ENCODE measurements around the gene PTPN1. TPM values are rescaled to one million over a fixed set of nuclear protein-coding genes. Genes with fewer than 3 reads are reported as not detected.

Gene PTPN1
- total RNA-seq, 1 donor from 2014 or later = 38.1 TPM

DNA sequence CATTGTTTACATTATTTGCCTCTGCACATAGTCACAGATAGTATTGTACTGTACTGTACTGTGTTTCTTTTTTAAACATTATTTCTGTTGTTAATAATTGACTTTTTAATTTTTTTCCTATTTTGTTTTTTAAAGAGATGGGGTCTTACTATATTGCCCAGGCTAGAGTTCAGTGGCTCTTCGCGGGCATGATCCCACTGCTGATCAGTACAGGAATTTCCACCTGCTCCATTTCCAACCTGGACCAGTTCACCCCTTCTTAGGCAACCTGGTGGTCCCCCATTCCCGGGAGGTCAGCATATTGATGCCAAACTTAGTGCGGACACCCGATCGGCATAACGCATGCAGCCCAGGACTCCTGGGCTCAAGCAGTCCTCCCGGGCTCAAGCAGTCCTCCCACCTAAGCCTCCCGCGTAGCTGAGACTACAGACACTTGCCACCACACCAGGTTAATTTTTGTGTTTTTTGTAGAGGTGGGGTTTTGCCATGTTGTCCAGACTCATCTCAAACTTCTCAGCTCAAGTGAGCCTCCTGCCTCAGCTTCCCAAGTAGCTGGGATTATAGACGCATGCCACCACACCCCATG lies 47.5 kb downstream of the PTPN1 start:
- Histone ChIP-seq H3K4me1 (no peaks in the 10 kb centered on the region), H3F3A (ENCODE audit: low read depth) (no peaks in the 10 kb centered on the region), H2AFZ (replicated peaks) (no peak overlapping the region), H3K9me3 (ENCODE audit: low read depth) (no peaks in the 10 kb centered on the region), H3K4me3 (no peak overlapping the region), H3K27ac (no peak overlapping the region), H3K27me3 (no peaks in the 10 kb centered on the region), H3K4me2 (no peak overlapping the region), H3K79me2 (ENCODE audit: low read depth) (peaks cover 25% of the 10 kb centered on the region), H3K36me3 (no peaks in the 10 kb centered on the region), H3K9ac (no peak overlapping the region), H4K20me1 (ENCODE audit: low read depth) (no peaks in the 10 kb centered on the region)
- H3K9me3 Mint-ChIP-seq = peaks cover 4% of the 10 kb centered on the region
- H3K4me3 Mint-ChIP-seq = no peak overlapping the region
- H3K27ac Mint-ChIP-seq = no peak overlapping the region
- peaks cover 19% of the 10 kb centered on the region for H3K4me1 Mint-ChIP-seq
- DNase-seq (ENCODE audit: low spot score) = no peak
- peaks cover 2% of the 10 kb centered on the region for H3K27me3 Mint-ChIP-seq (ENCODE audit: insufficient read depth, low read depth)
- TF ChIP-seq CTCF (IDR thresholded peaks at IDR 0.05) (no peak), EZH2phosphoT487 (IDR thresholded peaks at IDR 0.05) (no peak), EZH2 (IDR thresholded peaks at IDR 0.05) (no peak)
- H3K36me3 Mint-ChIP-seq = peaks cover 14% of the 10 kb centered on the region

DNA sequence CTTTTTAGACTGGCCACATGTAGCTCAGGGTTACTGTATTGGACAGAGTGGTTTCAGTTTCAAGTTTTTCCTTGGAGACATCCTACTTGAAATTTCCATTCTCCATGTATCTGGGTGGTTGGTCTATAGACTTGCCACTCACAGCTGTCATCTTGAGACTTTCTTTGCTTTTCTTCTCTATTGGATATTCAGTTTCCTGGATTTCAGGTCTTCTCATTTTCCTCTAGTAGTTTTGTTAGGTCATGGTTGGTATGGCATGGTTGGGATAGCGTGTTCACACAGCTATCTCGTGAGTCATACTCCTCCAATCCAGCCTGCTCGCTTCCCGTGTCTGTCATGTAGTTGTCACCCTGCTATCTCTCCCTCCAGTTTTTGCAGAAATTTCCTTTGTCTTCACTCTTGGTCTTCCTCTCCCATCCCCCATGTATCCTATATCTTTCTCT lies 48.3 kb downstream of the PTPN1 start:
- Histone ChIP-seq H3K4me2 (no peak overlapping the region), H3K27ac (no peak overlapping the region), H3K79me2 (ENCODE audit: low read depth) (peaks cover 19% of the 10 kb centered on the region)

GRCh38 chr20:50559149-50559548 lies 49.0 kb downstream of the PTPN1 start:
- peaks cover 2% of the 10 kb centered on the region for H3K27me3 Mint-ChIP-seq (ENCODE audit: insufficient read depth, low read depth)
- Histone ChIP-seq H3F3A (ENCODE audit: low read depth) (no peaks in the 10 kb centered on the region), H3K79me2 (ENCODE audit: low read depth) (peaks cover 19% of the 10 kb centered on the region), H4K20me1 (ENCODE audit: low read depth) (no peaks in the 10 kb centered on the region), H3K27ac (no peak overlapping the region), H3K27me3 (no peaks in the 10 kb centered on the region), H2AFZ (replicated peaks) (no peak overlapping the region), H3K9ac (no peak overlapping the region), H3K9me3 (ENCODE audit: low read depth) (no peaks in the 10 kb centered on the region), H3K4me1 (no peaks in the 10 kb centered on the region), H3K4me2 (no peak overlapping the region), H3K4me3 (no peak overlapping the region), H3K36me3 (no peaks in the 10 kb centered on the region)
- H3K4me1 Mint-ChIP-seq = peaks cover 21% of the 10 kb centered on the region
- no peak overlapping the region for H3K27ac Mint-ChIP-seq
- peaks cover 18% of the 10 kb centered on the region for H3K36me3 Mint-ChIP-seq
- no peak overlapping the region for H3K4me3 Mint-ChIP-seq
- DNase-seq (ENCODE audit: low spot score) = no peak
- TF ChIP-seq CTCF (IDR thresholded peaks at IDR 0.05) (no peak), EZH2phosphoT487 (IDR thresholded peaks at IDR 0.05) (no peak), EZH2 (IDR thresholded peaks at IDR 0.05) (no peak)
- peaks cover 4% of the 10 kb centered on the region for H3K9me3 Mint-ChIP-seq

More for the DNA sequence above, 48.3 kb downstream of the PTPN1 start:
- Mint-ChIP-seq H3K4me1 (peaks cover 21% of the 10 kb centered on the region), H3K36me3 (peaks cover 18% of the 10 kb centered on the region), H3K27me3 (ENCODE audit: insufficient read depth, low read depth) (peaks cover 2% of the 10 kb centered on the region), H3K9me3 (peaks cover 4% of the 10 kb centered on the region), H3K4me3 (no peak overlapping the region), H3K27ac (no peak overlapping the region)
- Histone ChIP-seq H3K4me3 (no peak overlapping the region), H3K9ac (no peak overlapping the region), H3K9me3 (ENCODE audit: low read depth) (no peaks in the 10 kb centered on the region), H4K20me1 (ENCODE audit: low read depth) (no peaks in the 10 kb centered on the region), H3K36me3 (no peaks in the 10 kb centered on the region), H2AFZ (replicated peaks) (no peak overlapping the region), H3K27me3 (no peaks in the 10 kb centered on the region), H3F3A (ENCODE audit: low read depth) (no peaks in the 10 kb centered on the region), H3K4me1 (no peaks in the 10 kb centered on the region)
- no peak for DNase-seq (ENCODE audit: low spot score)
- TF ChIP-seq CTCF (IDR thresholded peaks at IDR 0.05) (no peak), EZH2 (IDR thresholded peaks at IDR 0.05) (no peak), EZH2phosphoT487 (IDR thresholded peaks at IDR 0.05) (no peak)

All from neural progenitor cell (in vitro differentiated cells).